ENCODE data around the gene SEMA3G.

SEMA3G gene

GRCh38 chr3:52454250-52454937 lies 9.5 kb upstream of the SEMA3G start:
- no peak for DNase-seq (ENCODE audit: low read depth in 2 of 2)

- DNase-seq (ENCODE audit: low read depth in 2 of 2): no peak
Measured at GRCh38 chr3:52453496-52454249, 8.8 kb upstream of the SEMA3G start, which contains the start of gene TNNC1. TNNC1 (minus strand) TSS chr3:52454041; CDS start chr3:52454015, 26 bp downstream.

DNA sequence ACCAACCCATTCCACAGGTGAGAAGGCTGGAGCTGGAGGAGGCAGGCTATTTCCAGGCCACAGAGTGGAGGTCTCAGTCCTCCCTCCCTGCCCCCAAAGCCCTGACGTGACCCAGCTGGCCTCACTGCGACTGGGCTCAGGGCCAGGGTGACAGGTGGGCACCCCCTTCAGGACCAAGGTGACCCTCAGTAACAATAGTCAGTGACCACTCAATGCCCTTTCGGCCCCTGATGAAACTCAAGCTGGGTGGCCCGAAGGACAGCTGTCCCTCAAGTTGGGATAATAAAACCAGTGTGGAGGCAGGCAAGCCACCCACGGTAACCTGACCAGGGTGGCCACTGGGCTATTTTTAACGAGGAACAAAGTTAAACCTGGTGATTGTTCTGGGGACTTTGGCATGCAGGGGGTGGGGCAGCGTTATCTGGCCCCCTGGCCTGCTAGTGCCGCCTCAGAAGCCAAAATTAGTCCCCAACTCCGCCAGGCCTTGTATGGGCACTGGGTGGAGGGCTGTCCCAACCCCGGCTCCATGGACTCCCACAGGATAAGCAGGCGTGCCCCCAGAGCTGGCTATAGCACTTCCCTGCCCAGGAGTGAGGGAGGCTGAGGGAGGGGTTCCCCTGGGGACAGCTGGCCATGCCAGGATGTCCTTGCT lies 7.8 kb upstream of the SEMA3G start:
- DNase-seq (ENCODE audit: low read depth in 2 of 2): no peak

- no peak for DNase-seq (ENCODE audit: low read depth in 2 of 2)
Measured at GRCh38 chr3:52452126-52452525, 7.2 kb upstream of the SEMA3G start.

DNA sequence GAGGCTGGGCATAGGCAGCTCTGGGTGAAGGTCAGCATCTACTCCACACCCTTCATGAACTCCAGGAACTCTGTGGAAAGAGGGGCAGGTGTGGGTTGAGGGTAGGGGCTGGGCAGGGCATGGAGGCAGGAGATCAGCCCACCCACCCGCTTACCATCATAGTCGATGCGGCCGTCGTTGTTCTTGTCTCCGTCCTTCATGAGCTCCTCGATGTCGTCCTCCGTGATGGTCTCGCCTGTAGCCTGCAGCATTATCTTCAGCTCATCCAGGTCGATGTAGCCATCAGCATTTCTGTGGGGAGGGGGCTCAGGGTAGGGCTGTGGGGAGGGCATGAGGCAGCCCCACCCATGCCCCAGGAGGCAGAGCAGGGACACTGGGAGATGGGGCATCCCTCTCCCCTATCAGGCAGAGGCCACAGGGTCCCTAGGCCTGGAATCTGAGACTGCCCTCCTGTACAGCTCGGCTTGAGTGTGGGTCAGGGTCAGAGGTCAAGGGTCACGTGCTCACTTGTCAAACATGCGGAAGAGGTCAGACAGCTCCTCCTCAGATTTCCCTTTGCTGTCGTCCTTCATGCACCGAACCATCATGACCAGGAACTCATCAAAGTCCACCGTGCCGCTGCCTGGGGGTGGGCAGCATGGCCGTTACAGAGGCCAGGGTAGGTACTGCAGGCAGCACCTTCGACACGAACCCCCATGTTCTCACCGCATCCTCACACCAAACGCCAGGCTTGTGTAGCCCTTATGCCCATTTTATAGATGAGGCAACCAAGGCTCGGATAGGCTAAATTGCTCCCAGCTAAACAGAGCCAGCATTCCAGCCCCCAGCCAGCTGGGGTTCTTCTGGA lies 6.6 kb upstream of the SEMA3G start:
- DNase-seq (ENCODE audit: low read depth in 2 of 2): no peak

DNA sequence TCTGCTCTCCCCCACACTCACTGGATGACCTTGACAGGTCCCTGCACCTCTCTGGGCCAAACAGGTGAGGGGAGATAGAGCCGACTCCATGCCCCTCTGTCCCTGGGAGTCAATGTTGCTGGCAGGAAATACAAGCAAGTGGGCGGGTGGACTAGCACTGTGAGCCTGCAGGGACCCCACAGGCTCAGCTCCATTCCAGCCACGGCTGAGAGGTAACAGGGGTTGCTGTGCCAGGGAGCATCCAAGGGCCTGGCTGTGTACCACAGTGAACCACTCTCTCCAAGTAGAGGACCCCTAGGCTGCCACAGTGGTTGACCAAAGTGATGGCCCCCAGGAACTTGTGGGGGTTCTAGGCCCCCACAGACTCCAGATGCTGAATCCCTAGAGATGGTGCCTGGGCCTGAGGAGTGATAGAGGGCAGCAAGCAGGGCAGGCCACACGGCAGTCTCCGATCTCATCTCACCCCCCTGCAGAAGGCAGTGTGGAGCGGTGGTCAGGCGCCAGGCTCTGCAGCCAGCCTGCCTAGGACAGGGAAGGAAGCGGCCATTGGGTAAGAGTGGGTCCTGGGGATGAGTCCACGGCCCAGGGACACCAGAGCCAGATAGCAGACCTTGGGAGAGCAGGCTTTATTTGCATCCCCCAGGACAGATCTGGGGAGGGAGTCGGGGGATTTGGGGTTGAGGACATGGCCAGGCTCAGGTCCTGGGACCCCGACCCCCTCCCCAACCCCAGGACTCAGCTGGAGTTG lies 5.8 kb upstream of the SEMA3G start:
- no peak for DNase-seq (ENCODE audit: low read depth in 2 of 2)

GRCh38 chr3:52447512-52448355 lies 2.8 kb upstream of the SEMA3G start:
- DNase-seq (ENCODE audit: low read depth in 2 of 2): no peak

- DNase-seq (ENCODE audit: low read depth in 2 of 2): peak; percentile 48 to 50
Measured at GRCh38 chr3:52446631-52447511, 2.0 kb upstream of the SEMA3G start.

- DNase-seq (ENCODE audit: low read depth in 2 of 2): no peak
Measured at GRCh38 chr3:52446042-52446441, 1.1 kb upstream of the SEMA3G start.

GRCh38 chr3:52443791-52444687 lies 864 bp downstream of the SEMA3G start:
- no peak for DNase-seq (ENCODE audit: low read depth in 2 of 2)

- DNase-seq (ENCODE audit: low read depth in 2 of 2): no peak
Measured at GRCh38 chr3:52443268-52443610, 1.7 kb downstream of the SEMA3G start.

- no peak for DNase-seq (ENCODE audit: low read depth in 2 of 2)
Measured at GRCh38 chr3:52442409-52443267, 2.3 kb downstream of the SEMA3G start.

- no peak for DNase-seq (ENCODE audit: low read depth in 2 of 2)
Measured at GRCh38 chr3:52441772-52442332, 3.1 kb downstream of the SEMA3G start.

DNA sequence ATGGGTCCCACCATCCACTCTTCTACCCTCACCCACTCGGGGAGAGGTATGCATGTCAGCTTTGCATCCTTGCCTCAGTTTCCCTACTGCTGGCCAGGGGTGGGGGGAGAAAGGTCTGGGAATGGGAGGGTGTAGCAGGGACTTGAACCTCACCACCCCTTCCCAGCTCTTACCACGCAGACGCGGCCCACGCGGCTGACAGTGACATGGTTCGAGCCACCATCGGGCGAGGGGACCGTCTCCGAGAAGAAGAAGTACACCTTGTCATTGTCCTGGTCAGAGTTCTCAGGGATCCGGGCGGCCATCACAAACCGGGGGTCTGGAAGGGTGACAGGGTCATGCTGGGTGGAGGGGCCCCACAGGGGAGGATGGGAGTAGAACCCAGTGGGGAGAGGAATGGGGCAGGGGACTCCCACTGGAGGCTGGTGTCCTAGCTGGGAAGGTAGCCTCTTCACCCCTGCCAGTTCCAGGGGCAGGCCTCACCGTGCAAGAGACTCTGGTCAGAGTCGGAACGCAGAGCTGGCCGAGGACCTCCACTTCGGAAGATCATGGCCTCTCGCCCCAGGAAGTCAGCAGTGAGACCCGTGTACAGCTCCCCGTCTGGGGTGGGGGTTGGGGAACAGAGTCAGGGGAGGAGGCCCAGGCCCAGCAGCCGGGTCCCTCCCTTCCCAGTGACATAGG lies 3.7 kb downstream of the SEMA3G start:
- DNase-seq (ENCODE audit: low read depth in 2 of 2): no peak

- DNase-seq (ENCODE audit: low read depth in 2 of 2): no peak
Measured at GRCh38 chr3:52440671-52441070, 4.2 kb downstream of the SEMA3G start.

- DNase-seq (ENCODE audit: low read depth in 2 of 2): no peak
Measured at GRCh38 chr3:52440249-52440551, 4.7 kb downstream of the SEMA3G start.

Measured in activated CD8-positive, alpha-beta memory T cell treated with anti-CD3 and anti-CD28 coated beads for 4 hours (primary cell).